ENCODE results near the gene HLA-DOB. TPM values are rescaled to one million over a fixed set of nuclear protein-coding genes. Genes with fewer than 3 reads are reported as not detected.

Gene HLA-DOB
- total and polyA plus RNA-seq, 3 experiments from 2014 or later, result 0.62 to 0.97 (median 0.77) TPM

GRCh38 chr6:32764048-32764447 is 52.8 kb downstream of the HLA-DOB start:
- peaks cover 32 to 70% of the 10 kb centered on the region in 2 donors for H3K27me3 Mint-ChIP-seq
- CTCF ChIA-PET, result no interaction called here
- H3K4me3 Mint-ChIP-seq, result no peak overlapping the region
- Histone ChIP-seq H3K27me3 (ENCODE audit: insufficient read depth, low read length, poor library complexity, severe bottlenecking) (peaks cover 13% of the 10 kb centered on the region), H3K4me3 (ENCODE audit: low read length) (no peak overlapping the region), H3K27ac (ENCODE audit: low read depth, low read length) (no peak overlapping the region), H3K9me3 (ENCODE audit: low read length) (no peaks in the 10 kb centered on the region), H3K36me3 (ENCODE audit: insufficient read depth, low read length) (no peaks in the 10 kb centered on the region), H3K4me1 (ENCODE audit: insufficient read depth, low read length) (no peaks in the 10 kb centered on the region)
- H3K4me1 Mint-ChIP-seq, result peaks cover 0 to 4% (median 0%) of the 10 kb centered on the region in 3 donors
- DNase-seq, result no peak
- no peaks in the 10 kb centered on the region for H3K36me3 Mint-ChIP-seq
- H3K9me3 Mint-ChIP-seq, result no peaks in the 10 kb centered on the region
- H3K27ac Mint-ChIP-seq, result no peak overlapping the region
- POLR2A ChIA-PET, result no interaction called here

- no peaks in the 10 kb centered on the region for H3K36me3 Mint-ChIP-seq
- no peaks in the 10 kb centered on the region for H3K9me3 Mint-ChIP-seq
- no peak within 1 kb of the TSS for H3K4me3 Mint-ChIP-seq
- no peak within 1 kb of the TSS for H3K4me3 ChIP-seq (ENCODE audit: low read length)
- H3K27me3 ChIP-seq (ENCODE audit: insufficient read depth, low read length, poor library complexity, severe bottlenecking), result peaks cover 13% of the 10 kb centered on the region
- no peak for DNase-seq
- H3K27ac ChIP-seq (ENCODE audit: low read depth, low read length), result no peak within 1 kb of the TSS
- peaks cover 30 to 65% of the 10 kb centered on the region in 2 donors for H3K27me3 Mint-ChIP-seq
- no peaks in the 10 kb centered on the region for H3K36me3 ChIP-seq (ENCODE audit: insufficient read depth, low read length)
- POLR2A ChIA-PET, result no interaction called here
- H3K9me3 ChIP-seq (ENCODE audit: low read length), result no peaks in the 10 kb centered on the region
- H3K4me1 ChIP-seq (ENCODE audit: insufficient read depth, low read length), result no peaks in the 10 kb centered on the region
- peaks cover 0 to 4% (median 0%) of the 10 kb centered on the region in 3 donors for H3K4me1 Mint-ChIP-seq
- no peak within 1 kb of the TSS for H3K27ac Mint-ChIP-seq
- CTCF ChIA-PET, result no interaction called here
These were observed 53.4 kb downstream of the HLA-DOB start, which contains the start of gene HLA-DQB2 for GRCh38 chr6:32763421-32763820. Gene HLA-DQB2, minus strand, starts transcription at chr6:32763532. Its CDS starts 62 bp downstream, at chr6:32763470.

Other genes with a start within 250 kb of the HLA-DOB start
- gene HLA-DRB1, start 227.2 kb downstream of the HLA-DOB start, total RNA-seq, result 10 to 100 TPM; 24.7 to 26.1 TPM
- 56.0 TPM for gene HLA-DRB1, start 227.2 kb downstream of the HLA-DOB start, polyA plus RNA-seq
- gene HLA-DQA1, start 179.6 kb downstream of the HLA-DOB start, total RNA-seq, result 10 to 100 TPM; 20.3 to 22.2 TPM
- gene HLA-DQA1, start 179.6 kb downstream of the HLA-DOB start, polyA plus RNA-seq, result 3.2 TPM
- 10 to 100 TPM; 16.0 to 22.7 TPM for gene HLA-DQB1, start 150.3 kb downstream of the HLA-DOB start, total RNA-seq
- gene HLA-DQB1, start 150.3 kb downstream of the HLA-DOB start, polyA plus RNA-seq, result 4.3 TPM
- gene HLA-DQA2, start 75.6 kb downstream of the HLA-DOB start, total RNA-seq, result 1 to 10 TPM; 1.2 TPM
- 1.9 TPM for gene HLA-DQA2, start 75.6 kb downstream of the HLA-DOB start, polyA plus RNA-seq
- gene HLA-DQB2, start 53.5 kb downstream of the HLA-DOB start, total RNA-seq, result under 1 TPM; 0.83 to 0.97 TPM
- gene HLA-DQB2, start 53.5 kb downstream of the HLA-DOB start, polyA plus RNA-seq, result 5.0 TPM
- gene TAP2, start 21.7 kb upstream of the HLA-DOB start, total RNA-seq, result 100 to 1,000 TPM; 221 to 228 TPM
- gene TAP2, start 21.7 kb upstream of the HLA-DOB start, polyA plus RNA-seq, result 35.8 TPM
- 100 to 1,000 TPM; 311 to 326 TPM for gene PSMB8, start 27.0 kb upstream of the HLA-DOB start, total RNA-seq
- gene PSMB8, start 27.0 kb upstream of the HLA-DOB start, polyA plus RNA-seq, result 422 TPM
- gene TAP1, start 36.7 kb upstream of the HLA-DOB start, total RNA-seq, result 100 to 1,000 TPM; 394 to 407 TPM
- gene TAP1, start 36.7 kb upstream of the HLA-DOB start, polyA plus RNA-seq, result 396 TPM
- 100 to 1,000 TPM; 245 to 255 TPM for gene PSMB9, start 37.2 kb upstream of the HLA-DOB start, total RNA-seq
- 597 TPM for gene PSMB9, start 37.2 kb upstream of the HLA-DOB start, polyA plus RNA-seq
- gene HLA-DMB, start 124.0 kb upstream of the HLA-DOB start, total RNA-seq, result 1 to 10 TPM; 4.3 to 5.3 TPM
- 25.6 TPM for gene HLA-DMB, start 124.0 kb upstream of the HLA-DOB start, polyA plus RNA-seq
- 10 to 100 TPM; 14.0 to 16.5 TPM for gene HLA-DMA, start 136.1 kb upstream of the HLA-DOB start, total RNA-seq
- gene HLA-DMA, start 136.1 kb upstream of the HLA-DOB start, polyA plus RNA-seq, result 35.0 TPM
- gene BRD2, start 151.6 kb upstream of the HLA-DOB start, total RNA-seq, result 100 to 1,000 TPM; 373 to 387 TPM
- gene BRD2, start 151.6 kb upstream of the HLA-DOB start, polyA plus RNA-seq, result 89.9 TPM
- gene HLA-DOA, start 192.6 kb upstream of the HLA-DOB start, total RNA-seq, result 1 to 10 TPM; 6.7 to 6.9 TPM
- gene HLA-DOA, start 192.6 kb upstream of the HLA-DOB start, polyA plus RNA-seq, result 12.0 TPM

All from CD8-positive, alpha-beta memory T cell (primary cell).